Measurements from ENCODE around the gene ZBTB21. TPM values are rescaled to one million over a fixed set of nuclear protein-coding genes. Genes with fewer than 3 reads are reported as not detected.

The ZBTB21 gene
- total and polyA plus RNA-seq, 2 of the 8 experiments (the other 6 are each of a cell fraction or from before 2014, with no cell fraction given), result 3.9 to 17.8 TPM

- Histone ChIP-seq H2AK5ac (ENCODE audit: low read depth, low read length) (no peak overlapping the region), H2BK12ac (ENCODE audit: low read depth, low read length) (no peak overlapping the region), H3K79me2 (ENCODE audit: control insufficient read depth in 1 of 2, insufficient read depth in 2 of 2, low read length in 2 of 2) (no peaks in the 10 kb centered on the region), H2AFZ (ENCODE audit: low read length) (no peak overlapping the region), H4K5ac (ENCODE audit: insufficient read length, low read depth, low read length) (no peak overlapping the region), H3K27ac (ENCODE audit: low read depth, low read length) (no peak overlapping the region), H4K91ac (replicated peaks; ENCODE audit: insufficient read length, low read length) (no peak overlapping the region), H3K36me3 (ENCODE audit: control insufficient read depth in 2 of 4, insufficient read depth in 4 of 4, low read length in 3 of 4) (no peaks in the 10 kb centered on the region), H3K9me3 (ENCODE audit: insufficient read depth in 2 of 2, low read depth in 1 of 2, low read length in 1 of 2) (peaks cover 0 to 6% of the 10 kb centered on the region in 2 experiments; a peak in 2 of 4 replicates), H2BK20ac (ENCODE audit: low read length) (no peak overlapping the region), H3K4me2 (ENCODE audit: insufficient read depth in 1 of 2, low read depth in 2 of 2, low read length in 2 of 2) (no peak overlapping the region), H3K4me1 (replicated peaks in 1 of 4; ENCODE audit: control insufficient read depth in 3 of 4, insufficient read depth in 4 of 4, low read length in 3 of 4) (no peaks in the 10 kb centered on the region; a peak in 3 of 7 replicates), H3K14ac (ENCODE audit: insufficient read length) (no peak overlapping the region), H3K56ac (replicated peaks; ENCODE audit: insufficient read length, low read depth, low read length) (no peak overlapping the region), H3K79me1 (ENCODE audit: low read depth, low read length) (no peaks in the 10 kb centered on the region), H3K18ac (ENCODE audit: extremely low read depth, low read length) (no peak overlapping the region), H3K4me3 (ENCODE audit: extremely low read depth in 1 of 4, insufficient read depth in 2 of 4, low read depth in 3 of 4, low read length in 4 of 4) (no peak overlapping the region), H4K20me1 (replicated peaks in 1 of 2; ENCODE audit: control insufficient read depth in 1 of 2, insufficient read depth in 2 of 2, low read length in 2 of 2) (no peaks in the 10 kb centered on the region), H2BK120ac (replicated peaks; ENCODE audit: low read depth, low read length) (no peak overlapping the region), H4K8ac (ENCODE audit: extremely low read depth, insufficient read depth, low read length) (no peak overlapping the region), H3K9ac (replicated peaks in 1 of 4; ENCODE audit: extremely low read depth in 1 of 4, low read depth in 3 of 4, low read length in 3 of 4) (no peak overlapping the region), H3K27me3 (replicated peaks in 1 of 4; ENCODE audit: control insufficient read depth in 3 of 4, extremely low read depth in 1 of 4, insufficient read depth in 3 of 4, low read length in 3 of 4) (no peaks in the 10 kb centered on the region), H3K23me2 (ENCODE audit: low read depth, low read length) (no peaks in the 10 kb centered on the region), H2BK5ac (ENCODE audit: low read depth, low read length) (no peak overlapping the region), H3K23ac (ENCODE audit: insufficient read length) (no peak overlapping the region), H2BK15ac (ENCODE audit: low read length) (no peak overlapping the region), H3K4ac (replicated peaks; ENCODE audit: insufficient read length, low read depth, low read length) (no peak overlapping the region)
- POLR2A ChIA-PET (ENCODE audit: partially characterized antibody), result interaction anchor here (1.5 kb wide), 1 partner anchor 17 kb away, joined by 3 read pairs; no protein-coding TSS in a partner anchor
- 92% methylated on average over 3 of the region's 4 CpGs; no CpG with 5 or more reads in 1 of the 2 experiments for WGBS, 2 experiments (ENCODE audit: extremely low coverage in 1 of 2, insufficient coverage in 1 of 2, insufficient read length in 1 of 2, insufficient replicate concordance in 2 of 2, low coverage in 1 of 2, low lambda C conversion rate in 2 of 2, missing lambda C conversion rate in 1 of 2)
- DNase-seq (ENCODE audit: low read depth in 1 of 2, low spot score in 2 of 2) (no peak), FAIRE-seq (no peak)
- CTCF ChIA-PET (ENCODE audit: partially characterized antibody), result interaction anchor here (1.3 to 1.4 kb wide), 2 partner anchors 16 to 77 kb away, joined by 3 read pairs; no protein-coding TSS in a partner anchor
- no peak for TF ChIP-seq RXRA (IDR thresholded peaks at IDR 0.05; ENCODE audit: insufficient read depth, low read depth, low read length)
- TF ChIP-seq KDM4A (IDR thresholded peaks at IDR 0.05; ENCODE audit: low read depth, low read length, severe bottlenecking), result no peak
- TF ChIP-seq GABPA (IDR thresholded peaks at IDR 0.05; ENCODE audit: borderline replicate concordance, insufficient read depth, low read length), result no peak
- no peak for TF ChIP-seq KDM5A (IDR thresholded peaks at IDR 0.05; ENCODE audit: low read length)
- TF ChIP-seq BACH1 (IDR thresholded peaks at IDR 0.05; ENCODE audit: low read length), result no peak
- TF ChIP-seq BRCA1 (IDR thresholded peaks at IDR 0.05; ENCODE audit: low read depth, low read length), result no peak
- no peak for TF ChIP-seq JUN (IDR thresholded peaks at IDR 0.05; ENCODE audit: low read depth, low read length)
- TF ChIP-seq JUND (IDR thresholded peaks at IDR 0.05; ENCODE audit: low read length), result no peak
- no peak for TF ChIP-seq CTBP2 (IDR thresholded peaks at IDR 0.05; ENCODE audit: borderline replicate concordance, insufficient read depth, insufficient read length, low read length)
- no peak for TF ChIP-seq MAX (IDR thresholded peaks at IDR 0.05)
- no peak for TF ChIP-seq CREB1 (IDR thresholded peaks at IDR 0.05)
- TF ChIP-seq SP1 (IDR thresholded peaks at IDR 0.05; ENCODE audit: low read depth, low read length), result no peak
- TF ChIP-seq ATF3 (IDR thresholded peaks at IDR 0.05; ENCODE audit: insufficient read depth, low read depth, low read length), result no peak
Observed at GRCh38 chr21:41974752-41975053, 35.5 kb downstream of the ZBTB21 start.
